ENCODE measurements around the gene SLC35G2. TPM values are rescaled to one million over a fixed set of nuclear protein-coding genes. Genes with fewer than 3 reads are reported as not detected.

The SLC35G2 gene
- total RNA-seq, 2 experiments from 2014 or later: 3.7 to 3.8 TPM

GRCh38 chr3:136819731-136820679, 1.1 kb downstream of the SLC35G2 start:
- ChIA-PET CTCF (interaction anchor here (0.6 to 2.2 kb wide), 2 partner anchors 23 to 67 kb away, joined by 3 to 5 read pairs; no protein-coding TSS in a partner anchor), POLR2A (interaction anchor here (0.8 kb wide), 1 partner anchor 42 kb away, joined by 4 read pairs; the partner anchor contains the start of gene NCK1)

- CTCF ChIA-PET: interaction anchor here (0.6 kb wide), 1 partner anchor 1838 kb away, joined by 4 read pairs; no protein-coding TSS in a partner anchor
- POLR2A ChIA-PET: no interaction called here
These were observed 12.5 kb downstream of the SLC35G2 start for GRCh38 chr3:136831461-136831860.

GRCh38 chr3:136835089-136835812, 16.3 kb downstream of the SLC35G2 start:
- ChIA-PET CTCF (no interaction called here), POLR2A (no interaction called here)

DNA sequence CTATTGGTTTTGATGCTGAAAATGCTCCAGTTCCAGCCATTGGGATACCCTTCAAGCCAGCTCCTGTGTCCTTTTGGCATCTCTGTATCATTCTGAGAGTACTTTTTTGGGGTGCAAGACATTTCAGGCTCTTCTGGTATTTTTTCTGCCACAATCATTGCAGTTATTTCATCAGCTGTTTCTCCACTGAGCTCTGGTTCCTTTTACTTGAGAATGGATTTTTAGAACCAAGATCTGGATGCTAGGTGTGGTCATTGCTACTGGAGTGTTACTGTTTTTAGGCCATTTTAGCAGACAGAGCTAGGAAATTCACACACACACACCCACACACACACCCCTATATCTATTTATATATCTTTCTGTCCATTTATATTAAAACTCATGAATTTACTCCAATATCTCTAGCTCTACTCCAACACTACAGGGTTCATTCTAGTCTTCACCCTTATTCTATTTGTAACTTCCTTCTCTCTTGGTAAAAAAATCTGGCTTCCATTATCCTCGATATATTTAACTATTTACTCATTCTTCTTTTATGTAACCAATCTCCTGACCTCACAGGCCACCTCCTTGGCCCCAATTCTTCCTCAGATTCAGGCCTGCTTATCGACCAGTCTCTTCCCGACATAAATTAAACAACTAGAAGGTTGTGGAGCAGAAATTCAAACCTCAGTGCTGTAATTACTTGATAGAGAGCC, 17.0 kb downstream of the SLC35G2 start:
- POLR2A ChIA-PET: no interaction called here
- CTCF ChIA-PET: no interaction called here

GRCh38 chr3:136836511-136837156, 17.7 kb downstream of the SLC35G2 start:
- CTCF ChIA-PET: no interaction called here
- POLR2A ChIA-PET: no interaction called here

DNA sequence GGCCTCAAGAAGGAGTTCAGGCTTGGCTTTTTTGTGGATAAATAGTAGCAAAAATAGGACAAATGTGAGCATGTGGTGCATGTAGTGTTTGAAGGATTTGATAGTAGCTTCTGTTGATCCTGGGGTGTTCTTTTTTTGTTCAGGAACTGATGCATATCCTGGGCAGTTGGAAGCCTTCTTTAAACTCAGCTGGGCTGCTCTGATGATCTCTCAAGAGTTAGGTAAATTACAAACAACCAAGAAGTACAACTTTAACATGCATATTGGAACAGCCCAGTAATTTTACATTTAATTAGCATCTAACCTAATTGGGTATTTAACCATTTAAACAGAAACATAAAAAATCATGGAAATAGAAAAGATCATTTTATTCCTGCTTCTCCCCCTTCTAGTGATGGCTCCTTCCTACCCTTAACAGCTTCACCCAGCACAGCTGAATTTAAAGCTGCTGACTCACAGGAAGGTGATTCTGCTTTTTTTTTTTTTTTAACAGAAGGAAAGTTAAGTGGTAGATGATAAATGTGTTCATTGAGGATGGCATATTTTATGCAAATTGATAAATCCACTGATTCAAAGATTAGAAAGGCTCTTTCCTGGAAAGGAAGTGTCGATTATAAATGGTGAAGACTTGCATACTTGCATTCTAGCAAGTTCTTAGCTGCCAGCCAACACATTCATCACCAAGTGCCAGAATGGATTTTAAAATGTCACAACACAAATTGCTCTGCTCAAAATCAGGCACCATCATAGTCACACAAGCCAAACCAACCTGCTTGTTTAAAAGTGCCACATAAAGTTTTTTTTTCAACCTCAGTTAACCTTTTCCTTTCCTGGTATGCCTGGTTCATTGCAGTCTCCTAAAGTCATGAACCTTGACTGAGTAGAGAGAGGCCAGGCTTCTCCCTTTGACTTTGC, 20.0 kb downstream of the SLC35G2 start:
- CTCF ChIA-PET: no interaction called here
- POLR2A ChIA-PET: interaction anchor here (0.7 to 1.6 kb wide), 2 partner anchors 11 to 87 kb away, joined by 3 to 4 read pairs; partner anchors contain the start of gene STAG1

DNA sequence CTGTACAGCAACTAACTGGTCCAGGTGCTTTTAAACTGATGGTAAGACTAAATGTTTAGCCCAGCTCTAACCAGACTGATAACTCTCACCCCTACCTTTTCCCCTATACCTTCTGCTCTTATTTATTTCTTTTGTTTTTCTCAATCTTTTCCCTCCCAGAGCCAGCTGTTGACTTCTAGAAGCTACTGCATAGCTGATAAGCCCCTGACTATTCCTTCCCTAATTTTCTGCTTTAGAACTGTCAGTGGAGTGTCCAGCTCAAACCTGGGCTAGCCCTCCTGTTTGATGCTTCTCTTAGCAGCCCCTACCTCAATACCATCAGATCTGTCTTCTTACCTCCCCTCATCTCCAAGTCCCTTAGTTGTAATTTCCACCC, 20.6 kb downstream of the SLC35G2 start:
- ChIA-PET CTCF (interaction anchor here (0.5 to 1.1 kb wide), 2 partner anchors 11 to 46 kb away, joined by 3 read pairs; no protein-coding TSS in a partner anchor), POLR2A (interaction anchor here (0.7 to 1.6 kb wide), 2 partner anchors 12 to 87 kb away, joined by 3 to 4 read pairs; partner anchors contain the start of gene STAG1)

DNA sequence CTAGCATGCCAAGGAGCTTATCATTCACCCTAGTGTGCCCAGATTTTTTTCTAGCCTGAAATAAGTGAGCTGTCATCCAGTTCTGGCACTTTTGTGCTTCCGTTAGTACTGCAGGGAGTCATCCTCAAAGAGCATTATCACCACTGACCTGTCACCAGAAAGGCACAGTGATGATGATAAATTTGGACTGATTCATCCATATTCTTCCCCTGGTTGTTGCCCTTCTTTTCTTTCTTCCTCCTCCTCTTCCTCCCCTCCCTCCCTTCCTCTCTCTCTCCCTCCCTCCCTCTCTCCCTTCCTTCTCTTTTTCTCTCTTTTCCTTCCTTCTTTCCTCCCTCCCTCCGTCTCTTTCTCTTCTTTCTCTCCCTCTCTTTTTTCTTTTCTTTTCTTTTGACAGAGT, 21.3 kb downstream of the SLC35G2 start:
- CTCF ChIA-PET: interaction anchor here (0.5 to 1.1 kb wide), 2 partner anchors 10 to 47 kb away, joined by 3 read pairs; no protein-coding TSS in a partner anchor
- POLR2A ChIA-PET: interaction anchor here (0.5 kb wide), 1 partner anchor 21 kb away, joined by 4 read pairs; no protein-coding TSS in a partner anchor

GRCh38 chr3:136842294-136842693, 23.4 kb downstream of the SLC35G2 start:
- POLR2A ChIA-PET: no interaction called here
- CTCF ChIA-PET: no interaction called here

GRCh38 chr3:136844724-136845123, 25.8 kb downstream of the SLC35G2 start:
- POLR2A ChIA-PET: no interaction called here

GRCh38 chr3:136852180-136852579, 33.3 kb downstream of the SLC35G2 start:
- ChIA-PET CTCF (interaction anchor here (0.7 kb wide), 1 partner anchor 162 kb away, joined by 4 read pairs; no protein-coding TSS in a partner anchor), POLR2A (no interaction called here)

More at GRCh38 chr3:136844724-136845123, 25.8 kb downstream of the SLC35G2 start:
- CTCF ChIA-PET: interaction anchor here (0.8 kb wide), 1 partner anchor 131 kb away, joined by 3 read pairs; no protein-coding TSS in a partner anchor

DNA sequence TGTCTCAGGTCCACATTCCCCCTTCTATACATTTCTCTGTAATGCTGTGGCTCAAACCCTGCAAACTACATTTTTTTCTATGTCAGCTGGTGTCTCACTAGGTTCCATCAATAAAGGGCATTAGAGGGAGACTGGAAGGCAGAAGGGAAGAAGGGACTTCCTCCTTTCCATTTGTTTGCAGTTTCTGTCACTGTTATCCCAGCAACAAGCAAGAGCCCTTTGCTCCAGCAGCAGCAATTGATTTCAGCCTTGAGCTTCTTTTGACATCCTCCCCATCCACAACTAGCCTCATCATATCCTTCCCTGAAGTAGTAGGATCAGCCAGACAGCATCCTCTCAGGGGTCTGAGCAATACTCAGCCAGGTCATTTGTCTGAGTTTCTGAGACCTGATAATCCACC, 37.7 kb downstream of the SLC35G2 start:
- POLR2A ChIA-PET: no interaction called here

GRCh38 chr3:136858381-136858780, 39.5 kb downstream of the SLC35G2 start:
- ChIA-PET POLR2A (interaction anchor here (0.7 kb wide), 1 partner anchor 11 kb away, joined by 3 read pairs; no protein-coding TSS in a partner anchor), CTCF (no interaction called here)

More for the DNA sequence above, 37.7 kb downstream of the SLC35G2 start:
- CTCF ChIA-PET: no interaction called here

DNA sequence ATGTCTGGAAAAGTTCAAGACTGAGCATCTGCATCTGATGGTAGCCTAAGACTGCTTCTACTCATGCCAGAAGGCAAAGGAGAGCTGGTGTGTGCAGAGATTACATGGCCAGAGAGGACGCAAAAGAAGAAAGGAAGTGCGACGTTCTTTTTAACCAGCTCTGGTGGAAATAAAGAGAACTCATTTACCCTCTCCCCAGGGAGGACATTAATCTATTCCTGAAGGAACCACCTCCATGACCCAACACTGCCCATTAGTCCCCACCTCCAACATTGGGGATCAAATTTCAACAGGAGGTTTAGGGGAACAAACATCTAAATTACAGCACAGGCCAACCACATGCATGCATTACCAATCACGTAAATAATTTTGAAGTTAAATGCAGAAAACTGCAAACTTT, 41.6 kb downstream of the SLC35G2 start:
- POLR2A ChIA-PET: interaction anchor here (0.6 to 2.6 kb wide), 5 partner anchors 39 to 666 kb away, joined by 3 to 18 read pairs (median 7); partner anchors contain the start of gene MSL2
- CTCF ChIA-PET: interaction anchor here (1.9 kb wide), 1 partner anchor 153 kb away, joined by 9 read pairs; no protein-coding TSS in a partner anchor

- ChIA-PET CTCF (interaction anchor here (0.8 to 1.9 kb wide), 6 partner anchors 8 to 152 kb away, joined by 3 to 15 read pairs (median 4); partner anchors contain the start of gene STAG1), POLR2A (interaction anchor here (0.6 to 3.8 kb wide), 11 partner anchors 22 to 1312 kb away, joined by 3 to 29 read pairs (median 4); partner anchors contain the start of genes MSL2, SLC35G2 and STAG1)
These were observed 43.1 kb downstream of the SLC35G2 start, which contains the start of gene NCK1 for GRCh38 chr3:136861890-136862616. NCK1 (plus strand) TSS chr3:136862208; CDS start chr3:136928002, 65,794 bp downstream.

DNA sequence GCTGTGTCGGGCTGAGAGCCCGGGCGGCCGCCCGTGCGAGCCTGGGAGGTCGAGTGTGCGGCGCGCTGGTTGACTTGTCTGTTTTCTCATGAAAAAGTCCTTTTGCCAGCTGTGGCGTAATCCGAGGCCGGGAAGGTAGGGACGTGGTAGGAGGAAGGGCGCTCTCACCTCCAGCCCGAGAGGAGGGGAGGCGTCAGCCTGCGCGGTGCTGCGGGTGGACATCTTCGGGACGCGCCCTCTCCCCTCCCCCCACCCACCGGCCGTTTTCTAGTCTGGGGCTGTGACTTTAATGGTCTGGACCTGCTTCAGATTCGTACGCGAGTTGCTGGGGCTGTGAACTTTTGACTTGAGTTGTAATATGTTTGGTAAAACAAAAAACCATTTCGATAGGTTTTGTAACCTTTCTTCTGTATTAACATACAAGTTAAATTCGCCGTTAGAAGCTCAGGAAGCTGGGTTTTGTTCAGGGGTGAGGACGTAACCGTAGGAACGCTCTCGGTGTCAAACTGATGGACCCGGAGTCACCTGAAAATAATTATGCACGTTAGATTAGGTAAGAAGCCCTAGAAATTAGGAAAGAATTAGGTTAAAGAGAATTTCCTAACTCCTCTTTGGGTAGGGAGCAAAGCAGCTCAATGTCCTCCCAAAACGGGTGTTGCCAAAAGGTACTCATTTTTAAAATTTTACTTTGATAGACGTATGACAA, 43.8 kb downstream of the SLC35G2 start:
- POLR2A ChIA-PET: interaction anchor here (0.8 to 3.8 kb wide), 6 partner anchors 23 to 669 kb away, joined by 3 to 29 read pairs (median 8); partner anchors contain the start of genes MSL2, SLC35G2 and STAG1
- CTCF ChIA-PET: interaction anchor here (0.6 to 0.8 kb wide), 3 partner anchors 26 to 686 kb away, joined by 3 to 6 read pairs (median 3); no protein-coding TSS in a partner anchor
